Cardiac muscle cell (in vitro differentiated cells and primary cell): ENCODE measurements around the gene STARD4. TPM values are rescaled to one million over a fixed set of nuclear protein-coding genes. Genes with fewer than 3 reads are reported as not detected.

Experiments
- DNase-seq, 2 donors: peaks; one replicate each; pipeline versions ENCODE4 v3.0.0 to v3.0.0-alpha.2; 2010 to 2017; ENCODE audit warnings: low read depth in 1 of 2, low spot score in 1 of 2
- H3K27ac ChIP-seq: fragments of 200-600 bp; sonication (generic); 2 replicates; pipeline ENCODE4 v1.5.1; 2016
- H3K27me3 ChIP-seq: fragments of 200-600 bp; sonication (generic); 2 replicates; pipeline ENCODE4 v1.6.0; 2016; ENCODE audit warnings: control low read depth
- H3K36me3 ChIP-seq: fragments of 200-600 bp; sonication (generic); 2 replicates; pipeline ENCODE4 v1.5.1; 2016; ENCODE audit warnings: control low read depth
- H3K4me1 ChIP-seq: fragments of 200-600 bp; sonication (generic); 2 replicates; pipeline ENCODE4 v1.8.1; 2017; ENCODE audit warnings: low read depth, mild to moderate bottlenecking, mixed run types
- H3K4me3 ChIP-seq: fragments of 200-600 bp; sonication (generic); 2 replicates; pipeline ENCODE4 v1.5.1; 2016; ENCODE audit warnings: mild to moderate bottlenecking
- H3K9me3 ChIP-seq: fragments of 200-600 bp; sonication (generic); 2 replicates; pipeline ENCODE4 v1.5.1; 2017; ENCODE audit warnings: low read depth, mild to moderate bottlenecking, control low read depth
- CTCF ChIP-seq: IDR thresholded peaks from 2 replicates; pipeline ENCODE4 v1.5.1; 2012; ENCODE audit warnings: low read depth, mild to moderate bottlenecking, low read length
- polyA plus RNA-seq: library from polyadenylated mRNA; unstranded; fragments of >200 nt; fragmentation: Nextera tagmentation; extraction: Ambion mirVana; gene quantifications from 2 replicates; pipeline ENCODE4 v1.2.1, GENCODE V29; 2016
- total RNA-seq: library from RNA; depleted of rRNA; stranded (reverse); fragments of >200 nt; gene quantifications from 2 replicates; pipeline ENCODE4 v1.2.3, GENCODE V29; 2016

The STARD4 gene
- total and polyA plus RNA-seq, 2 experiments from 2014 or later, result 72.1 to 97.8 TPM

- no peaks in the 10 kb centered on the region for H3K36me3 ChIP-seq
- DNase-seq, result peak; percentile 92 to 96
- H3K27ac ChIP-seq, result no peak overlapping the region
- peak; percentile 48 for TF ChIP-seq CTCF
- no peak overlapping the region for H3K4me3 ChIP-seq
- H3K4me1 ChIP-seq, result peaks cover 19% of the 10 kb centered on the region
- H3K27me3 ChIP-seq, result no peaks in the 10 kb centered on the region
- no peaks in the 10 kb centered on the region for H3K9me3 ChIP-seq
Observed at GRCh38 chr5:111550282-111551020, 38.1 kb upstream of the STARD4 start.

GRCh38 chr5:111548992-111549649, 36.8 kb upstream of the STARD4 start:
- no peaks in the 10 kb centered on the region for H3K36me3 ChIP-seq
- H3K27ac ChIP-seq, result peak overlapping the region; percentile 3
- no peak overlapping the region for H3K4me3 ChIP-seq
- no peaks in the 10 kb centered on the region for H3K9me3 ChIP-seq
- H3K4me1 ChIP-seq, result peaks cover 19% of the 10 kb centered on the region
- H3K27me3 ChIP-seq, result no peaks in the 10 kb centered on the region
- DNase-seq, result peak in 1 of 2 donors; percentile 17
- no peak for TF ChIP-seq CTCF

- TF ChIP-seq CTCF, result no peak
- H3K4me3 ChIP-seq, result no peak overlapping the region
- no peaks in the 10 kb centered on the region for H3K36me3 ChIP-seq
- no peaks in the 10 kb centered on the region for H3K9me3 ChIP-seq
- DNase-seq, result no peak
- H3K4me1 ChIP-seq, result peaks cover 19% of the 10 kb centered on the region
- H3K27ac ChIP-seq, result peak overlapping the region; percentile 3
- no peaks in the 10 kb centered on the region for H3K27me3 ChIP-seq
Observed at GRCh38 chr5:111548348-111548950, 36.1 kb upstream of the STARD4 start.

GRCh38 chr5:111545031-111545430, 32.7 kb upstream of the STARD4 start:
- TF ChIP-seq CTCF, result no peak

GRCh38 chr5:111537141-111538024, 25.0 kb upstream of the STARD4 start:
- H3K4me3 ChIP-seq, result no peak overlapping the region
- no peak overlapping the region for H3K27ac ChIP-seq
- TF ChIP-seq CTCF, result no peak
- no peaks in the 10 kb centered on the region for H3K27me3 ChIP-seq
- peaks cover 4% of the 10 kb centered on the region for H3K4me1 ChIP-seq
- no peak for DNase-seq
- no peaks in the 10 kb centered on the region for H3K36me3 ChIP-seq
- H3K9me3 ChIP-seq, result no peaks in the 10 kb centered on the region

More at GRCh38 chr5:111545031-111545430, 32.7 kb upstream of the STARD4 start:
- H3K36me3 ChIP-seq, result no peaks in the 10 kb centered on the region
- no peak for DNase-seq
- H3K27ac ChIP-seq, result no peak overlapping the region
- H3K27me3 ChIP-seq, result no peaks in the 10 kb centered on the region
- H3K4me3 ChIP-seq, result no peak overlapping the region
- peaks cover 10% of the 10 kb centered on the region for H3K4me1 ChIP-seq
- H3K9me3 ChIP-seq, result no peaks in the 10 kb centered on the region
